RPMI7951 (cell line): ENCODE results near the gene RGS7. TPM values are rescaled to one million over a fixed set of nuclear protein-coding genes. Genes with fewer than 3 reads are reported as not detected.
"Not testable (repeated sequence)": the region's sequence is repeated elsewhere in the genome, so short reads cannot be mapped to it uniquely, and the experiment has no call there.

Source experiments
- DNase-seq: peaks from one replicate; pipeline ENCODE4 v3.0.0-alpha.2; 2012; ENCODE audit warnings: low read depth
- total RNA-seq: library from RNA; depleted of rRNA; stranded (reverse); fragments of >200 nt; shearing (Covaris generic); gene quantifications from 2 replicates; pipeline ENCODE4 v1.2.3, GENCODE V29; 2014

The RGS7 gene
- total RNA-seq, 1 experiment from 2014 or later, result not detected

- no peak for DNase-seq
These were observed 143.9 kb downstream of the RGS7 start for GRCh38 chr1:241213139-241213538.

GRCh38 chr1:241212628-241213027 is 144.4 kb downstream of the RGS7 start:
- DNase-seq, result no peak

DNA sequence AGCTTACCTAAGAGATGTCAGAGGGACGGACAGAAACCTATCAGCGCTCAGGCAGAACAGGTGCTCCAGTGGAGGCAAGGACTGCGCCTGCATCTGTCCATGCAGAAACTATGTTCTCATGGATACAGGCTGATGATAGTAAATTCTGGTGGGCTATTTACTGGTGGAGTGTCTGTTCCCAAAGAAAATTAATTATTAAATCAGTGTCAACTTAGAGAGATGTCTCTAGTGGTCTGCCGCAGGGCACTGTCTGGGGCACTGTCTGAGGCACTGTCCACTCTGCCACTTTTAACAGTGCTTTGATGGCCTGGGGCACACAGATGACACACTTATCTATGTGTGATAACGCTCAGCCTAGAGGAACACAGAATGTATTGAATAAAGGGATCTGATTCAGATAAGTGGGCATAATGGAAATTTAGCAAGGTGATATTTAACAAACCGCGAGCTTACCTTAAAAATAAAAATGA is 148.1 kb downstream of the RGS7 start:
- no peak for DNase-seq

GRCh38 chr1:241203817-241204216 is 153.2 kb downstream of the RGS7 start:
- DNase-seq, result no peak

DNA sequence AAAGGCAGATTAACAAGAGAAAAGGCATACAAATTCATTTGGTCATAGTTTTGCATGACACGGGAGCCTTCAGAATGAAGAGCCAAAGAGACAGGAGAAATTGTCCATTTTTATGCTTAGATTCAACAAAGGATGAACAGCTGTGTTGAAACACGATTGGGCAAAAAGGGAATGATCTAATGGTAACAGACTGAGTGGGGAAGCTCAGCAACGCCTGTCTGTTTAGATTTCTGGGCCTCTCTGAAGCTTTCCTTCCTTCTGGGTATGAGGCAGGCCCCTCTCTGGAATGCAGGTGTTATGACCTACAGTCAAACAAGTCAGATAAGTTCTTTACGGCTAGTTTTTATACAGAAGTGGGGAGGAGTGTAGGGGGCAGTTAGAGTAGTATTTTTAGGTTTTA is 154.6 kb downstream of the RGS7 start:
- no peak for DNase-seq

DNA sequence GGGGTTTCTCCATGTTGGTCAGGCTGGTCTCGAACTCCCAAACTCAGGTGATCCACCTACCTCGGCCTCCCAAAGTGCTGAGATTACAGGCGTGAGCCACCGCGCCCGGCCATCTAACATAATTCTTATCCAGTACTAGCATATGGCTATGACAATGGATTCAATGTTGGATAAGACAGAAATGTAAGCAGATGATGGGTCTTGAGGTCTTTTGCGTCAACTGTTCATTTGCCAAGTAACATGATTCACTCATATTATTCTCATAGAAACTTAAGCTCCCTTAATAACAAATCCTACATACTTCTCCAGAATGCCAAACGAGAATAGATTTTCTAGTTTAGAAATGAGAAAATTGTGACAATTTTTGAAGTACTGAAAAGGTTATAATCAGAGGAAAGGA is 170.3 kb downstream of the RGS7 start:
- no peak for DNase-seq

- no peak for DNase-seq
These were observed 175.0 kb downstream of the RGS7 start for GRCh38 chr1:241181971-241182370.

DNA sequence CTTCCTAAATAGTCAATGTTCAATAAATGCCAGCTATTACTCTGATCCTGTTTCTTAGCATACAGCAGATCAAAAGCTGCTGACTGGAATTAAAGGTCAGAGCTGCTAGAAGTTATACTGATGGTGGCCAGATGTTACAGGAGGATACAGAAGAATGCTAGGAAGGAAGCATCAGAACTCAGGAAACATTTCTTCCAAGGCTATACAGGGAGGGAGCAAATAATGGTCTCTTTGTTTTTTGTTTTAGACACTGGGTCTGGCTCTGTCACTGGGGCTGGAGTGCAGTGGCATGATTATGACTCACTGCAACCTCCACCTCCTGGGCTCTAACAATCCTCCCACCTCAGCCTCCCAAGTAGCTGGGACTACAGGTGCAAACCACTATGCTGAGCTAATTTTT is 175.5 kb downstream of the RGS7 start:
- DNase-seq, result no peak

- no peak for DNase-seq
These were observed 176.4 kb downstream of the RGS7 start for GRCh38 chr1:241180569-241180968.

DNA sequence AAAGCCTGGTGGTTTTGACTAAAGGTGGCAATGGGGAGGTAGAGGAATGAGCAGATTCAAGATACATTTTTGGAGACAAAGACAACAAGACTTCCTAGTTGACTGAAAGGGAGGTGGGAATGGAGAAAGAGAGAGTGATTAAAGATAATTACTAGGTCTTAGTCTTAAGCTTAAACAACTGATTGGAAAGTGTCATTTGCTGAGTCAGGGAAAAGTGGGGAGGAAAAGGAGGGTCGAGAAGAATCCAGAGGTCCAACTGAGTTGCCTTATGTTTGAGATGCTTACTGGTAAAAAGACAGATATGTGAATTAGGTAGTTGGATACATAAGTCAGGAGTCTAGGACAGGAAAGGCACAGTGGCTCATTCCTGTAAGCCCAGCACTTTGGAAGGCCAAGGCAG is 179.3 kb downstream of the RGS7 start:
- DNase-seq, result no peak

GRCh38 chr1:241172486-241172885 is 184.5 kb downstream of the RGS7 start:
- DNase-seq, result no peak

DNA sequence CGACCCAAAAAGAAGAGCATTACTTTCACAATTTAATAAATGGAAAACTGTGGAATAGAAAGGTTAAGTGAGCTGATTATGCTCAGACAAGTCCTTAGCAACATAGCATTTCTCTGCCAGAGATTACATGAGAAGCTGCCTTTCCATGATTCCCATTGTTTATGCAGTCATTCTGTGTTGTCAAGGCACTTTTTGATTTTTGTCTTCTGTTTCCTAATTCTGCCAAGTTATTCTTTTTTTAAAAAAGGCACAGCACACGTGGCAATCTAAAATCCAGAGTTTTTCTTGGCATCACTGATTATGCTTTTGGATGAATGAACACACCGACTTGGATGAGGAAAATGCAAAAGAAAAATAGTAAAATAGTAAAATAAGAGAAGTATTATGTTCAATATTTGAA is 185.0 kb downstream of the RGS7 start:
- DNase-seq, result no peak

DNA sequence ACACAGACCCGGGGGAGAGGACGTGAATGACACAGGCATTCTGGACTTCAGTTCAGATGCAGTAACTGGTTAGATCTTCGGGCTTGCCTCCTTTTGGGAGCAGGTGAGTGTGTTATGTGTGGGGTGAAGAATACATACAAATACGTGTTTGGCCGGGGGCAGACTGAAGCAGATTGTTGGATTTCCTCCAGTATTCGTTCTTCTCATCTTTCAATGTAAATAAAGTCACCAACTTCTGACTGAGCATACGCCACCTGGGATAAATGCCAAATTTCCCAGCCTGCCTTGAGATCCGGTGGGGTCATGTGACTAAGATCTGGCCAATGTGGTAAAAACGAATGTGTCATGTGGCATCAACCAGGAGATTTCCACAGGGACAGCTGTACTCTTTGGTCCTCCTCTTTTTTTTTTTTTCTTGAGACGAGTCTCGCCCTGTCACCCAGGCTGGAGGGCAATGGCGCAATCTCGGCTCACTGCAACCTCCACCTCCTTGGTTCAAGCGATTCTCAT is 189.8 kb downstream of the RGS7 start:
- DNase-seq, result peak; percentile 5

- DNase-seq, result no peak
These were observed 190.4 kb downstream of the RGS7 start for GRCh38 chr1:241166625-241167024.

- DNase-seq, result not testable (repeated sequence)
These were observed 191.7 kb downstream of the RGS7 start for GRCh38 chr1:241165256-241165655.

DNA sequence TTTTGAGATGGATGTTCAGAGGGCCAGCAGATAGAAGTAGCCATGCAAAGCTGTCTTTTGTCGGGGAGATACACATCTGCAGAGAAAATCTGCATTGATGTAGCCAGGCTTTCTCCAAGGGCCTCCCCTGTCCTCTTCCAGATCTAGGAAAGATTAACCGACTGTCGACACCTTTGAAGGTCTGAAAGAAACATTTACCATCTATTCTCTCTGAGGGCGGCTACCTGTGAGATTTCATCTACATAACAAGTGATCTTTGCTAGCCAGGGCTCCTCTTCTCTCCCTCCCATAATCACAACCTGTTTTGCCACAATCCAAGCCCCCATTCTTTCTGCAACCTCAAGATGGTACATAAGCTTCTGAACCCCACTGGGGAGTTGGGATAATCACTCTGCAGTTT is 193.6 kb downstream of the RGS7 start:
- no peak for DNase-seq

DNA sequence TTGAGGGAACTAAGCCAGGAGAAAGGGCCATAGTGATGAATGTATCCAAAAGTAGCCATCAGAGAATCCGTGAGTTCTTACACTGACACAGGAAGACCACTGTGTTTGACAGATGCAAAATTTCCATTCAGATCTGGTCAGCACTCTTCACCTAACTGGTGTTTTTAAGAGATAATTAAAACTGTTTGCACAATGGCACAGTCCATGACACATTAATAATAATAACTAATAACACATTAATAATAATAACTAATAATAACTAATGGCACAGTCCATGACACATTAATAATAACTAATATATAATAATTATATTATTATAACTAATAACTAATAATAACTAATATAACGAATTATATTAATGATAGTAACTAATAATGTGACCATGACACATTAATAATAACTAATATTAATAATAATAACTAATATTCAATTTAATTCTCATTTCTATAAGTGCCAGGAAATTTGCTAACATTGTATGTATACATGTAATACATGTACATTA is 195.8 kb downstream of the RGS7 start:
- no peak for DNase-seq

- DNase-seq, result no peak
These were observed 199.6 kb downstream of the RGS7 start for GRCh38 chr1:241157435-241157834.

- DNase-seq, result peak; percentile 44
These were observed 200.6 kb downstream of the RGS7 start for GRCh38 chr1:241156231-241156965.

- no peak for DNase-seq
These were observed 211.1 kb downstream of the RGS7 start for GRCh38 chr1:241145881-241146280.

- DNase-seq, result no peak
These were observed 213.1 kb downstream of the RGS7 start for GRCh38 chr1:241143765-241144442.

DNA sequence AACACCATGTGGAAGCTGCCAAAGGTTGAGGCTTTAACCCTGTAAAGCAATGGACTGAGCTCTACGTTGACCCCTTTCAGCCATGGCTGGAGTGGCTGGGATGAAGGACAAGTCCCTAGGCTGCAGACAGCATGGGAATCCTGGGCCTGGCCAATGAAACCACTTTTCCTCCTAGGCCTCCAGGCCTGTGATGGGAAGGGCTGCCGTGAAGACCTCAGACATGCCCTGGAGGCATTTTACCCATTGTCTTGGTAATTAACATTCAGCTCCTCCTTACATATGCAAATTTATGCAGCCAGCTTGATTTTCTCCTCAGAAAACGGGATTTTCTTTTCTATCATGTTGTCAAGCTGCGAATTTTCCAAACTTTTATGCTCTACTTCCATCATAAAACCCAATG is 214.5 kb downstream of the RGS7 start:
- DNase-seq, result no peak

DNA sequence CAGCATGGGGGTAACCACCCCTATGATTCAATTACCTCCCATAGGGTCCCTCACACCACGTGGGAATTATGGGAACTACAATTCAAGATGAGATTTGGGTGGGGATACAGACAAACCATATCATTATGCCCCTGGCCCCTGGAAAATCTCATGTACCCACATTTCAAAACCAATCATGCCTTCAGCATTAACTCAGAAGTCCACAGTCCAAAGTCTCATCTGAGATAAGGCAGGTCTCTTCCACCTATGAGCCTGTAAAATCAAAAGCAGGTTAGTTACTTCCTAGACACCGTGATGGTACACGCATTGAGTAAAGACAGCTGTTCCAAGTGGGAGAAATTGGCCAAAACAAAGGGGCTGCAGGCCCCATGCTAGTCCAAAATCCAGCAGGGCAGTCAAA is 215.4 kb downstream of the RGS7 start:
- not testable (repeated sequence) for DNase-seq
